ENCODE results near the gene ENKUR.

GRCh38 chr10:25036381-25036780, 20.4 kb upstream of the ENKUR start:
- TF ChIP-seq REST (IDR thresholded peaks at IDR 0.05; ENCODE audit: low read depth), result no peak
- TF ChIP-seq FOXM1 (IDR thresholded peaks at IDR 0.05; ENCODE audit: borderline replicate concordance, low read depth), result no peak
- no peak for TF ChIP-seq CREB1 (IDR thresholded peaks at IDR 0.05; ENCODE audit: low read depth)
- TF ChIP-seq RAD21 (IDR thresholded peaks at IDR 0.05; ENCODE audit: low read depth), result no peak
- TF ChIP-seq TCF12 (IDR thresholded peaks at IDR 0.05; ENCODE audit: low read depth), result no peak
- TF ChIP-seq CEBPB (IDR thresholded peaks at IDR 0.05), result no peak
